Measurements from ENCODE around the gene PARP9. TPM values are rescaled to one million over a fixed set of nuclear protein-coding genes. Genes with fewer than 3 reads are reported as not detected.

PARP9 gene
- total and polyA plus RNA-seq, 2 of the 13 experiments (the other 11 are each of a cell fraction or from before 2014, with no cell fraction given): 6.5 to 10.6 TPM

DNA sequence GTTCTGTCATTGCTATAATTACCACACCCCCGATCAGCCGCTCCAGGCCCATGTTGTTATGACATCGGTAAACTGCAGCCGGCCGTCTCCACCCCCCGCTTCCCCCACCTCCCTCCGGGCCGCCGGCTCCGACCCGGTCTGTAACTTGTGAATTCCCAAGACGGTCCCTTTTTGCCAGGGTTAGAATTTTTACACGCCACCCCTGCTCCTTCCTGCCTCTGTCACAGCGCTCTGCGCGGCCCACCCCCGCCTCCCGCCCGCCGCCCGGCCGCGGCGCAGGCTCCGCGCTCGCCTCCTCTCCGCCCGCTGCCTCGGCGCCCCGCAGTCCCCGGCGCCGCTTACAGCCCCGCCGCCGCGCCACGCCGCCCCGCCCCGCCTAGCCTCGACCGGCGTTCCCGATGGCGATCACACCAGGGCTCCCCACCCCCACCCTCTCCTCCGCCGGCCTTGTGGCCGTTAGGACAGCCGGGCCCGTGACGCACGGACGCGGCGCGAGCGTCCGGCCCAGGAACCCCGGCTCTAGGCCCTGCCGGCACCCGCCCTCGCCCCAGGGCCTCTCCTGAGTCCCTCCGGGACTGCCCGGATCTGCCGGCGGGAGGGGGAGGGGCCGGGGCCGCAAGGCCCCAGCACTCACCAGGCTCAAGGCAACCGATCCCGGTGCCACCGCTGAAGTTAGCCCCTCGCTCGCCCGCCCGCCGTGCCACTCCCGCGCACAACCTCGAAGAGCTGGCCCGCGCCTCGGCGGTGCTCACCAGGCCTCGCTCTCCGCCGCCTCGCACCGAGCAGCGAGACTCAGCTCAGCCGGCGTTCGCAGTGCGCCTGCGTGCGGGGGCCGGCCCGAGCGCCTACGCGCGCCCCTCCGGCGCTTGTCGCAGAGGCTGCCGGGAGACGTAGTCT is 49.7 kb downstream of the PARP9 start, which contains the start of gene KPNA1 (continued):
- peak; percentile 84 for TF ChIP-seq HCFC1 (IDR thresholded peaks at IDR 0.05; ENCODE audit: low read depth, low read length)
- no peak for TF ChIP-seq RFX3 (CRISPR knock-in tag; IDR thresholded peaks at IDR 0.05)
- no peak for TF ChIP-seq ZBTB7A (CRISPR knock-in tag; IDR thresholded peaks at IDR 0.05)
- TF ChIP-seq CENPX (CRISPR knock-in tag; IDR thresholded peaks at IDR 0.05): no peak
- peak; percentile 62; the same call in 1 of the 2 replicates for TF ChIP-seq ZNF331 (CRISPR knock-in tag; IDR thresholded peaks at IDR 0.05)
- TF ChIP-seq, protein P1, sequence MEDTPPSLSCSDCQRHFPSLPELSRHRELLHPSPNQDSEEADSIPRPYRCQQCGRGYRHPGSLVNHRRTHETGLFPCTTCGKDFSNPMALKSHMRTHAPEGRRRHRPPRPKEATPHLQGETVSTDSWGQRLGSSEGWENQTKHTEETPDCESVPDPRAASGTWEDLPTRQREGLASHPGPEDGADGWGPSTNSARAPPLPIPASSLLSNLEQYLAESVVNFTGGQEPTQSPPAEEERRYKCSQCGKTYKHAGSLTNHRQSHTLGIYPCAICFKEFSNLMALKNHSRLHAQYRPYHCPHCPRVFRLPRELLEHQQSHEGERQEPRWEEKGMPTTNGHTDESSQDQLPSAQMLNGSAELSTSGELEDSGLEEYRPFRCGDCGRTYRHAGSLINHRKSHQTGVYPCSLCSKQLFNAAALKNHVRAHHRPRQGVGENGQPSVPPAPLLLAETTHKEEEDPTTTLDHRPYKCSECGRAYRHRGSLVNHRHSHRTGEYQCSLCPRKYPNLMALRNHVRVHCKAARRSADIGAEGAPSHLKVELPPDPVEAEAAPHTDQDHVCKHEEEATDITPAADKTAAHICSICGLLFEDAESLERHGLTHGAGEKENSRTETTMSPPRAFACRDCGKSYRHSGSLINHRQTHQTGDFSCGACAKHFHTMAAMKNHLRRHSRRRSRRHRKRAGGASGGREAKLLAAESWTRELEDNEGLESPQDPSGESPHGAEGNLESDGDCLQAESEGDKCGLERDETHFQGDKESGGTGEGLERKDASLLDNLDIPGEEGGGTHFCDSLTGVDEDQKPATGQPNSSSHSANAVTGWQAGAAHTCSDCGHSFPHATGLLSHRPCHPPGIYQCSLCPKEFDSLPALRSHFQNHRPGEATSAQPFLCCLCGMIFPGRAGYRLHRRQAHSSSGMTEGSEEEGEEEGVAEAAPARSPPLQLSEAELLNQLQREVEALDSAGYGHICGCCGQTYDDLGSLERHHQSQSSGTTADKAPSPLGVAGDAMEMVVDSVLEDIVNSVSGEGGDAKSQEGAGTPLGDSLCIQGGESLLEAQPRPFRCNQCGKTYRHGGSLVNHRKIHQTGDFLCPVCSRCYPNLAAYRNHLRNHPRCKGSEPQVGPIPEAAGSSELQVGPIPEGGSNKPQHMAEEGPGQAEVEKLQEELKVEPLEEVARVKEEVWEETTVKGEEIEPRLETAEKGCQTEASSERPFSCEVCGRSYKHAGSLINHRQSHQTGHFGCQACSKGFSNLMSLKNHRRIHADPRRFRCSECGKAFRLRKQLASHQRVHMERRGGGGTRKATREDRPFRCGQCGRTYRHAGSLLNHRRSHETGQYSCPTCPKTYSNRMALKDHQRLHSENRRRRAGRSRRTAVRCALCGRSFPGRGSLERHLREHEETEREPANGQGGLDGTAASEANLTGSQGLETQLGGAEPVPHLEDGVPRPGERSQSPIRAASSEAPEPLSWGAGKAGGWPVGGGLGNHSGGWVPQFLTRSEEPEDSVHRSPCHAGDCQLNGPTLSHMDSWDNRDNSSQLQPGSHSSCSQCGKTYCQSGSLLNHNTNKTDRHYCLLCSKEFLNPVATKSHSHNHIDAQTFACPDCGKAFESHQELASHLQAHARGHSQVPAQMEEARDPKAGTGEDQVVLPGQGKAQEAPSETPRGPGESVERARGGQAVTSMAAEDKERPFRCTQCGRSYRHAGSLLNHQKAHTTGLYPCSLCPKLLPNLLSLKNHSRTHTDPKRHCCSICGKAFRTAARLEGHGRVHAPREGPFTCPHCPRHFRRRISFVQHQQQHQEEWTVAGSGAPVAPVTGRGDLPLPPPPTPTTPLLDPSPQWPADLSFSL (CRISPR knock-in tag; IDR thresholded peaks at IDR 0.05): no peak
- TF ChIP-seq KDM2A (CRISPR knock-in tag; IDR thresholded peaks at IDR 0.05; ENCODE audit: borderline replicate concordance, low read depth): peak; percentile 61; the same call in 1 of the 2 replicates
- no peak for TF ChIP-seq GABPA (IDR thresholded peaks at IDR 0.05; ENCODE audit: low read depth, low read length)
- TF ChIP-seq GABPA (CRISPR knock-in tag; IDR thresholded peaks at IDR 0.05; ENCODE audit: low read depth): no peak; the same call in 1 of the 2 replicates
- no peak for TF ChIP-seq FOXA3 (CRISPR knock-in tag; IDR thresholded peaks at IDR 0.05)
- no peak for TF ChIP-seq ZNF674 (CRISPR knock-in tag; IDR thresholded peaks at IDR 0.05; ENCODE audit: low read depth)
- no peak; the same call in 1 of the 2 replicates for TF ChIP-seq CEBPB (IDR thresholded peaks at IDR 0.05; ENCODE audit: borderline replicate concordance, low read depth, low read length)
- TF ChIP-seq, protein P2, sequence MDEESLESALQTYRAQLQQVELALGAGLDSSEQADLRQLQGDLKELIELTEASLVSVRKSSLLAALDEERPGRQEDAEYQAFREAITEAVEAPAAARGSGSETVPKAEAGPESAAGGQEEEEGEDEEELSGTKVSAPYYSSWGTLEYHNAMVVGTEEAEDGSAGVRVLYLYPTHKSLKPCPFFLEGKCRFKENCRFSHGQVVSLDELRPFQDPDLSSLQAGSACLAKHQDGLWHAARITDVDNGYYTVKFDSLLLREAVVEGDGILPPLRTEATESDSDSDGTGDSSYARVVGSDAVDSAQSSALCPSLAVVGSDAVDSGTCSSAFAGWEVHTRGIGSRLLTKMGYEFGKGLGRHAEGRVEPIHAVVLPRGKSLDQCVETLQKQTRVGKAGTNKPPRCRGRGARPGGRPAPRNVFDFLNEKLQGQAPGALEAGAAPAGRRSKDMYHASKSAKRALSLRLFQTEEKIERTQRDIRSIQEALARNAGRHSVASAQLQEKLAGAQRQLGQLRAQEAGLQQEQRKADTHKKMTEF (CRISPR knock-in tag; IDR thresholded peaks at IDR 0.05): peak; percentile 90; the same call in 1 of the 2 replicates
- no peak for TF ChIP-seq RORA (CRISPR knock-in tag; IDR thresholded peaks at IDR 0.05)
- TF ChIP-seq ZNF460 (CRISPR knock-in tag; IDR thresholded peaks at IDR 0.05; ENCODE audit: borderline replicate concordance): no peak
- peak; percentile 31; the same call in 1 of the 2 replicates for TF ChIP-seq DMAP1 (CRISPR knock-in tag; IDR thresholded peaks at IDR 0.05)
- no peak for TF ChIP-seq ZNF597 (CRISPR knock-in tag; IDR thresholded peaks at IDR 0.05)
